Neutrophil (primary cell): ENCODE data around the gene MRPL41.
"Not testable (repeated sequence)": the region's sequence is repeated elsewhere in the genome, so short reads cannot be mapped to it uniquely, and the experiment has no call there.

Source experiments
- H3K27ac ChIP-seq: fragments of 200-600 bp; sonication (generic); 2 replicates; pipeline ENCODE4 v1.5.1; 2016; ENCODE audit warnings: mild to moderate bottlenecking, moderate library complexity
- H3K27me3 ChIP-seq: fragments of 200-600 bp; sonication (generic); 2 replicates; pipeline ENCODE4 v1.6.0; 2016; ENCODE audit warnings: mild to moderate bottlenecking
- H3K36me3 ChIP-seq: fragments of 200-600 bp; sonication (generic); 2 replicates; pipeline ENCODE4 v1.5.1; 2017
- H3K4me1 ChIP-seq, 2 experiments: fragments of 200-600 bp in 1 of 2; sonication (generic) in 1 of 2; 1 replicate in 1 of 2; 2 replicates in 1 of 2; pipeline versions ENCODE4 v1.5.1 to v1.6.1; 2013 to 2016; ENCODE audit warnings: low read depth in 1 of 2, low read length in 1 of 2, mild to moderate bottlenecking in 1 of 2, moderate library complexity in 1 of 2; ENCODE audit not compliant: control insufficient read depth in 1 of 2, insufficient read depth in 1 of 2
- H3K4me3 ChIP-seq, 2 experiments: fragments of 200-600 bp in 1 of 2; sonication (generic) in 1 of 2; 1 replicate in 1 of 2; 2 replicates in 1 of 2; pipeline ENCODE4 v1.5.1; 2013 to 2016; ENCODE audit warnings: low read depth in 1 of 2, low read length in 1 of 2, mild to moderate bottlenecking in 1 of 2, moderate library complexity in 1 of 2
- H3K9me3 ChIP-seq: fragments of 200-600 bp; sonication (generic); 2 replicates; pipeline ENCODE4 v1.5.1; 2016
- CTCF ChIP-seq: fragments of 200-600 bp; sonication (generic); IDR thresholded peaks from 2 replicates; pipeline ENCODE4 v1.5.1; 2016; ENCODE audit warnings: antibody characterized with exemption

The MRPL41 gene

GRCh38 chr9:137515338-137515724 lies 36.3 kb upstream of the MRPL41 start:
- H3K27me3 ChIP-seq, result no peaks in the 10 kb centered on the region
- H3K9me3 ChIP-seq, result no peaks in the 10 kb centered on the region
- TF ChIP-seq CTCF, result no peak

GRCh38 chr9:137516144-137516917 lies 35.3 kb upstream of the MRPL41 start:
- Histone ChIP-seq H3K27me3 (no peaks in the 10 kb centered on the region), H3K9me3 (no peaks in the 10 kb centered on the region), H3K4me3 (no peak overlapping the region), H3K36me3 (no peaks in the 10 kb centered on the region), H3K27ac (no peak overlapping the region), H3K4me1 (no peaks in the 10 kb centered on the region)
- no peak for TF ChIP-seq CTCF

More at GRCh38 chr9:137515338-137515724, 36.3 kb upstream of the MRPL41 start:
- Histone ChIP-seq H3K36me3 (no peaks in the 10 kb centered on the region), H3K4me3 (no peak overlapping the region), H3K27ac (no peak overlapping the region), H3K4me1 (no peaks in the 10 kb centered on the region)

GRCh38 chr9:137518661-137519459 lies 32.8 kb upstream of the MRPL41 start:
- H3K36me3 ChIP-seq, H3K27ac ChIP-seq, H3K27me3 ChIP-seq, H3K4me3 ChIP-seq, H3K9me3 ChIP-seq, H3K4me1 ChIP-seq: not testable (repeated sequence)

GRCh38 chr9:137519553-137519952 lies 32.1 kb upstream of the MRPL41 start:
- no peak for TF ChIP-seq CTCF
- H3K4me1 ChIP-seq, result no peaks in the 10 kb centered on the region
- H3K27me3 ChIP-seq, result no peaks in the 10 kb centered on the region
- H3K4me3 ChIP-seq, result no peak overlapping the region
- no peak overlapping the region for H3K27ac ChIP-seq
- no peaks in the 10 kb centered on the region for H3K36me3 ChIP-seq
- H3K9me3 ChIP-seq, result no peaks in the 10 kb centered on the region

GRCh38 chr9:137520614-137521404 lies 30.9 kb upstream of the MRPL41 start:
- Histone ChIP-seq H3K4me1 (no peaks in the 10 kb centered on the region), H3K4me3 (no peak overlapping the region), H3K27ac (no peak overlapping the region), H3K36me3 (no peaks in the 10 kb centered on the region), H3K9me3 (no peaks in the 10 kb centered on the region), H3K27me3 (no peaks in the 10 kb centered on the region)
- TF ChIP-seq CTCF, result no peak
